HG02610 (cell line): ENCODE results near the gene PPBP.
"Not testable (repeated sequence)": the region's sequence is repeated elsewhere in the genome, so short reads cannot be mapped to it uniquely, and the experiment has no call there.

ENCODE experiments used
- ATAC-seq: cut with Tn5 transposase; IDR thresholded peaks from one replicate; pipeline ENCODE4 v1.9.1; 2021; ENCODE audit warnings: mild to moderate bottlenecking, moderate library complexity; ENCODE audit not compliant: unreplicated experiment

Gene PPBP

DNA sequence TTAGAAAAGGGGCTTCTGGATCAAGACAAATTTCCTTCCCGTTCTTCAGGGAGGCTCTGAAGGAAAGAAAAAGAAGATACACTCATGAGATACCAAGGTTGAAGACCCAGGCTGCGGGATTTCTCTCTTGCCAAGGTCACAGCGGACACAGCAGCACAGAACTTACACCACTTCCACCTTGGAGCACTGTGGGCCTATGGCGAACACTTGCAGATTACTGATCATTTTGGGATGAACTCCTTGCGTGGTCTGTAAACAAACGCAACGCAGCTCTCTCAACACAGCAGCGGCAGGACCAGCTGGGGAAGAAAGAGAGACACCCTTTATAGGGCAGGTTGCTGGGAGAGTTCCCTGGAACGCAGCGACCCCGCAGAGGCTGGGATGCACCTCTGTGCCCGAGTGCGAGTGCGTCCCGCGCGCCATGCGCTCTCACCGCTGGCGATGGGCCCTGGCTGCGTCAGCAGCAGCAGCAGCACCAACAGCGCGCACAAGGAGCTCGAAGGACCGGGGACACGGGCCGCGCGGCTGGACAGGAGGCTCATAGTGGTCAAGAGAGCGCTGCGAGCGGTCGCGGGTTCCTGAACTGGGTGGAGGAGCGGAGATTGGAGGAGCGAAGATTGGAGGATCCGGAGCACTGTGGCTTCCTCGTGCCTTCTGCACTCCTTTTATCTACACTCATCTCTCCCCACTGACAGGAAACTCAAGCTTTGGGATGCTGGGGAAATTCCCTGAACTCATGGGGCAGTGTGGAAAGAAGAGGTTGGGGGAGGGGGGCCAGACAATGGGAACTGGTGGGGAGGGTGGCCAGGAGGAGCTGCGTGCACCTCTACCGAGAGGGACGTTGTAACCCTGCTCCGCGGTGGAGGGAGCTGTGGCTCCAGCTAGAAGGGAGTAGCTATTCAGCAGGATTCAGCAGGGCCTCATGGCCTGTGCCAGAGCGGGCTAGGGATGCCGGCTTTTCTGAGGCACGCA is 10.3 kb upstream of the PPBP start, which contains the start of gene CXCL5:
Gene CXCL5 (minus strand): TSS at position 638 of the 972 bp plus-strand sequence. CDS start 96 bp downstream, at position 542.
- ATAC-seq, result no peak

- ATAC-seq, result no peak
These were observed 4.1 kb upstream of the PPBP start for GRCh38 chr4:73992050-73992449.

GRCh38 chr4:73991742-73992000 is 3.7 kb upstream of the PPBP start:
- ATAC-seq, result no peak

DNA sequence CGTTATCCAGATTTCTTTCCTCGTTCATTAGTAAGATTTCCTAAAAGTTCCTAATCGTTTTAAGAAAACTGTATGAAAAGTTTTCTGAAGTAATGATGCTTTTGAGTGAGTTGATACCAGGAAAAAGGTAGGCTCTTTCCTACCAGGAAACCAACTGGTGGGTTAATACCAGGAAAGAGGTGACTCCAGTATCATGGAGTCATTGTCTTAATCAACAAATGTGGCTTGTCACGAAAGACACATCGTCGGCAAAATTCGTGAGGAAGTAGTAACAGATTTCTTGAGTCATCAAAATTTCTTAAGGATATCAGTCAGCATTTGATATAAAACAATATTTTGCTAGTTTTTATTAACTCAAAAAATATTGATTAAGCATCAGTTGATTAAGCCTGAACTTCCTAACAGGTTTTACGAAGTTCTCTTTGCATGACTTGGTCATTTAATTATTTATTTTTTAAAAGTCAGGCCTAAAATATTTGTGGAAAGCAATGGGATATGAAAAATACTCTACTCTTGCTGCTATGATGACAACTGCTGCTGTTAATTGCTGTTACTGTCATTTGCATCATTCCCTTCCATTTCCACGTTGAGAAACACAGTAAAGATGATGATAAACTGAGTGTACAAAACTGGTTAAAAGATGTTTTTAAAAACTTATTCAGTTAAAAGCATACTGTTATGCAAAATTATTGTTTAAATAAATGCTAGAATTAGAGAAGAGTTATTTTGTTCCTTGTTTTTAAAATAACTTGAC is 3.2 kb upstream of the PPBP start:
- no peak for ATAC-seq

DNA sequence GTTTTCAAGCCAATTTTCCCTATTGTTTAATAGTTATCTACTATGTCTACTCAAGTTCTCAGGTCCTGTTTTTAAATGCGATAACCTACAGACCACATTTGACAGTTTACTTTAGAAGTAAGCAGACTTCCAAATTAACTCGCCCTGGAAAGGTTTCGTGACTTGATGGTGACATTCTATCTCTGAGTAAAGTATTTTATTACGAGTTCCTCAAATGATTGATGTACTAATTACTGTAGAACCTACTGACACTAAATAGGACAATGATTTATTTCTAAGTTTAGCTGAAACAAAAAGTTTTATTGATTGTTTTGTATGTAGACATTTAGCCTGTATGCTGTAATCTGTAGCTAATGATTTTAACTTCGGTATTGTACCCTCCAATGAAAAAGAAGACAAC is 1.9 kb upstream of the PPBP start:
- no peak for ATAC-seq

GRCh38 chr4:73989031-73989430 is 1.0 kb upstream of the PPBP start:
- ATAC-seq, result no peak

GRCh38 chr4:73985528-73985852 is 2.5 kb downstream of the PPBP start:
- ATAC-seq, result no peak

- ATAC-seq, result no peak
These were observed 3.1 kb downstream of the PPBP start for GRCh38 chr4:73984736-73985527.

GRCh38 chr4:73981175-73981574 is 6.8 kb downstream of the PPBP start:
- not testable (repeated sequence) for ATAC-seq

DNA sequence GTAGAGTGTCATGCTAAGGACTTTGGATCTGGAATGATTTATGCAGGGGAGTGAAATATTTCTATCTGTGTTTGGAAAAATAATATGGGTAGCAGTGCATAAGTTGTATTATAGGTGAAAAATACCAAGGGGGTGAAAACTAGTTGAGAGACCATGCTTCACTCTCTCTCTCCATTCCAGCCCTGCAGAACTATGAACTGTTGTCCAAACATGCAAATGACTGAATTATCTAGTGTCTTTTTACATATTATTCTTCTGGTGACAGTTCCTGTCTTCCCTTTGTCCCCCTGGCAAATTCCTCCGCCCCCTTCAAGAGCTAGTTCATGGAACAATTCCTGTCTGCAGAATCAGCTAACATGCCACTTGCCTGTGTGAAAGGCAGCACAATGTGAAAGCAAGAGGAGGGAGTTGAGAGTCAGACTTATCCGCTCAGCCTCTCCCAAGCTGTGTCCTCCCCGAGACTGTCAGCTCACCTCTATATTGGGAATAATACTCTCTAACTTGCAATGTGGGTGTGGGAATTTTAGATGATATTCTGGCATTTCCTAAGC is 8.5 kb downstream of the PPBP start:
- ATAC-seq, result no peak

DNA sequence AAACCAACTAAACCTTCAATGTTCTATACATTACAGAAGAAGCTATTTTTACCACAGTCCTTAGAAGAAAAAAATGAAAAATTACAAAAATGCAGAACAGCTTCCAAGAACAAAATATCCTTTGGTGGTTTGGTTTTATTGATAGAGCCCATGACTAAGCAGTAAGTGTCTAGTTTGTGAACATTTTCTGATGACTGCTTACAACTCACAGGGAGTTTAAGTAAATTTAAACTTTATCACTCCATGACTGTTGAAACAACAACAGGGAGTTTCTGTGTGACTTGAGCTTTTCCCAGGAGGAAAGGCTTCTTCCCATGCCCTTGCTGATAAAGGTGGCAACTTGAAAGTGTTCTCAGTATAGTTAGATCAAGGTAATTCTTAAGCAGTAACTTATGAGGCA is 9.1 kb downstream of the PPBP start:
- ATAC-seq, result no peak

- no peak for ATAC-seq
These were observed 11.3 kb downstream of the PPBP start for GRCh38 chr4:73976716-73977115.

- ATAC-seq, result no peak
These were observed 11.8 kb downstream of the PPBP start for GRCh38 chr4:73976217-73976616.

DNA sequence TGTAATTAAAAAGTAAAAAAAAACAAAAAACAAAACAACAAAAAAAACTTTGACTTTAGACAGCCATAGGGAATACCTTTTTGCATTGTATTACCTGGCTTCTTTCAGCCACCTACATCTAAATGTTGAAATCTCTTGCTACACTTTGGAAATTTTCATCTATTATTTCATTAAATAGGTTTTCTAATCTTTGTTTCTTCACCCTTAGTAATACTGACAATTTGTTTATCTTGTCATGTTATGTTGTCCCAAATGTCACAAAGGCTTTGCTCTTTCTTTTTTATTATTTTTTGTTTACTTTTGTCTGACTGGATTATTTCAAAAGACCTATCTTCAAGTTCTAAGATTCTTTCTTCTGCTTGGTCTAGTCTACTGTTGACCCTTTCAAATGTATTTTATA is 13.6 kb downstream of the PPBP start:
- ATAC-seq, result no peak

- no peak for ATAC-seq
These were observed 17.0 kb downstream of the PPBP start for GRCh38 chr4:73970945-73971344.

DNA sequence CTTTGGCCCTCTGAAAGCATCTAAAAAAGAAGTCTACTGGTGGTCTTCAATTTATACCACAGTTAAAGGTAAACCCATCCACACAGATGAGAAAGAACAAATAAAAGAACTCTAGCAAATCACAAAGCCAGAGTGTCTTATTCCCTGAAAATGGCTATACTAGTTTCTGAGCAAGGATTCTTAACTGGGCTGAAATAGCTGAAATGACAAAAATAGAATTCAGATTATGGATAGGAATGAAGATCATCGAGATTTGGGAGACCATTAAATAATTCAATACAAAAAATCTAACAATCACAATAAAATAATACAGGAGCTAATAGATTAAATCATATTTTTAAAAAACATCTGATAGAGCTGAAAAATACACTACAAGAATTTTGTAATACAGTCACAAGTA is 18.0 kb downstream of the PPBP start:
- ATAC-seq, result no peak

DNA sequence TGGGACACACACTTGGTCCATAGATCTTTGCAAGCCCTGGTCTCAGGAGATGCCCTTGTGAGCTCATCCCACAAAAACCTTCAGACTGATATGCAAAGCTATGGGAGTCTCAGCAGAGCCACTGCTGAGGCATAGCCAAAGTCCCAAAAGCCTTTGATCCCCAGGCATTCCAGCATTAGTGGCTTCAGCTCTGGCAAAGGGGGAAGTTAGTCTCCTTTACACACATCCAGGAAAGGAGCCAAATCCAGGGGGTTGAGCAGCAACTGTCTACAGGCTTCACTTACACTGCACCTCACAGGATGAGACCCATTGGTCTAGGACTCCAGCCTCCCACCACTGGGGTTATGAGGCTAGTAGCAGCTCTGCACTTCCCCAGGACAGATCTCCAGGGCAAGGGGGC is 20.1 kb downstream of the PPBP start:
- ATAC-seq, result no peak

DNA sequence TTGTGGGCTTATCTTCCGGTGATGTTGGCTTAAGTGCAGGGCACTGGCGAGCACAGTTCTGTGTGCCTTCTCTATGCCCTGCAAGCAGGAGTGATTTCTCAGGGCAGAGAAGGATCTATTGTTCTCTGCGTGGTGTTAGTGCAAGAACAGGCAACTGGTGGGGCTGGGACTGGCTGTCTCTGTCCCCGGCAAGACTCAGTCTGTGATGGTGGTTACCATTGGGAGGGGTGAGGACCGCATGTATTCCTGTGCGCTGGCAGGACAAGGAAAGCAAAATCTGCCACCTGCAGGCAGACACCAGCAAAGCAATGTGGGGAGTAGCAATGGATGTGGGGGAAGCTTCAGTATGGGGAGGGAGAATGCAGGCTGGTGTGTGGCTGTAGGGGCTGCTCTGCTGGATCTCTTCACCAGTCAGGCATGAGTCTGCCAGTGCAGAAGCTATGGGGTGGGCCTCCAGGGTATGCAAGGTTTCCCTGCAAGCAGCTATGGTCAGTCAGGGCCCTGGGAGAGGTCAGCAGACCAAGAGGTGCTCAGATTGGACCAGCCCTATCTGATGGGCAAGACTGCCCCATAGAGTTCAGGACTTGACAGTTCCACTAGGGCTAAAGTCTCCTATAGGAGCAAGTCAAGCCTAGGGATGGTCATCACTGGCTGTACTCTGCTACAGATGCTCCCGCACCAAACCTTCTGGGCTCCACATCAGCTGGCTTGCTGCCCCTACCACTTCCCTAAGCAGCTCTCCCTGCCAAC is 23.0 kb downstream of the PPBP start:
- no peak for ATAC-seq

- no peak for ATAC-seq
These were observed 25.3 kb downstream of the PPBP start for GRCh38 chr4:73962724-73963123.

DNA sequence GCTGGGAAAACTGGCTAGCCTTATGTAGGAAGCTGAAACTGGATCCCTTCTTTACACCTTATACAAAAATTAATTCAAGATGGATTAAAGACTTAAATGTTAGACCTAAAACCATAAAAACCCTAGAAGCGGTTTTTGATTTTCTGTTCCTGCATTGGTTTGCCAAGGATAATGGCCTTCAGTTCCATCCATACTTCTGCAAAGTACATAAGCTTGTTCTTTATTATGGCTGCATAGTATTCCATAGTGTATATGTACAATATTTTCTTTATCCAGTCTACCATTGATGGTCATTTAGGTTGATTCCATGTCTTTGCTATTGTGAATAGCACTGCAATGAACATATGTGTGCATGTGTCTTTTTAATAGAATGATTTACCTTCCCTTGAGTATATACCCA is 28.9 kb downstream of the PPBP start:
- not testable (repeated sequence) for ATAC-seq

DNA sequence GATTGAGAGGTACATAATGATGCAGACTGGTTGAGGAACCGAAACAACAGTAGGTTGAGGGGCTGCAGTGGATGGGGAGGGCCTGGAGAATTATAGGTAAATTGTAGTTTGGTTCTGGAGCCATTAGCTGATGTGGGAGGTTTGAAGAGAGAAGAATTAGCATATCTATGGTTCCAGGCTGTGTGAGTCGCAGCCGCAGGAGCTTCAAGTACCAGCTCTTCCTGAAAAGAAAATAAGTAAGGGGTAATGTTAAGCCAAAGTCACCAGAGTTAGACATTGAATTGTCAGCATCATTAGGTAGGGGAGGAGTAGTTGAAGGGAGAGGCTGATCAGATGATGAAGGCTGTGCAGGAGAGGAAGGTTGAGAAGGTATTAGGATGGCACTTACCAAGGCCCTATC is 35.6 kb downstream of the PPBP start:
- ATAC-seq, result no peak
